Lower leg skin (tissue), 3 donors: ENCODE results near the gene DSCAML1.

Experiments
- CTCF ChIP-seq, 3 donors: fragments of 450-650 bp; IDR thresholded peaks; one replicate each; pipeline ENCODE4 v1.5.1; 2016; ENCODE audit warnings: antibody characterized with exemption in 3 of 3, mild to moderate bottlenecking in 3 of 3, moderate library complexity in 2 of 3
- POLR2A ChIP-seq, 2 donors: fragments of 450-650 bp; IDR thresholded peaks; one replicate each; pipeline ENCODE4 v1.6.1; 2016 to 2017; ENCODE audit warnings: antibody characterized with exemption in 2 of 2, mild to moderate bottlenecking in 1 of 2, moderate library complexity in 1 of 2

GRCh38 chr11:117731722-117732290 is 65.2 kb downstream of the DSCAML1 start:
- TF ChIP-seq POLR2A (IDR thresholded peaks at IDR 0.05) = no peak
- TF ChIP-seq CTCF (IDR thresholded peaks at IDR 0.05) = no peak
